Mononuclear cell (primary cell): ENCODE results near the gene NENF. TPM values are rescaled to one million over a fixed set of nuclear protein-coding genes. Genes with fewer than 3 reads are reported as not detected.

Experiments
- H3K27me3 ChIP-seq: 2 replicates; pipeline ENCODE4 v1.6.0; 2011; ENCODE audit warnings: low read length, control low read depth; ENCODE audit not compliant: insufficient read depth
- H3K4me1 ChIP-seq: 2 replicates; pipeline ENCODE4 v1.5.1; 2011; ENCODE audit warnings: mild to moderate bottlenecking, low read length, control low read depth; ENCODE audit not compliant: insufficient read depth
- H3K4me3 ChIP-seq: 2 replicates; pipeline ENCODE4 v1.5.1; 2011; ENCODE audit warnings: mild to moderate bottlenecking, low read length, moderate library complexity
- H3K9me3 ChIP-seq: 2 replicates; pipeline ENCODE4 v1.5.1; 2011; ENCODE audit warnings: low read depth, mild to moderate bottlenecking, control low read depth, low read length
- total RNA-seq: library from RNA; depleted of rRNA; stranded (reverse); fragments of >200 nt; gene quantifications from one replicate; pipeline ENCODE4 v1.2.3, GENCODE V29; 2012

The NENF gene
- total RNA-seq, 1 donor, result 12.9 TPM

DNA sequence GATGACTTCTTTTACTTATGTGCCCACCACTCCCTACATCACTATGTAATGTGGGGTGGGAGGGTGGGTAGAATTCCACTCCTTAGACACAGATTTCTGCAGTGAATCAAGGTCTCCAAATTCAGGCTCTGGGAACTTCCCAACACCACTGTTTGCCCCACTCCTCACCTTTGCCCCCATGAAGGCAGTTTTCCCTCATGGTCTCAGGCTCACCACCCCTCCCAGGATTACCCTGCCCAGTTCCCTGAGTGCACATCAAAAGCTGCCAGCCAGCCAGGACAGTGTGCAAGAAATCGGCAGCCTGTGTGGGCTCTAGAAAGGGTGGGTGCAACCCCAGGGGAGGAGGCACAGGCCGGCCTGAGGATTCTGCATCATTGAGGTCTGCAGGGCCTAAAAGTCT, 14.8 kb downstream of the NENF start:
- no peak overlapping the region for H3K4me3 ChIP-seq
- H3K4me1 ChIP-seq, result no peaks in the 10 kb centered on the region
- no peaks in the 10 kb centered on the region for H3K9me3 ChIP-seq
- no peaks in the 10 kb centered on the region for H3K27me3 ChIP-seq

DNA sequence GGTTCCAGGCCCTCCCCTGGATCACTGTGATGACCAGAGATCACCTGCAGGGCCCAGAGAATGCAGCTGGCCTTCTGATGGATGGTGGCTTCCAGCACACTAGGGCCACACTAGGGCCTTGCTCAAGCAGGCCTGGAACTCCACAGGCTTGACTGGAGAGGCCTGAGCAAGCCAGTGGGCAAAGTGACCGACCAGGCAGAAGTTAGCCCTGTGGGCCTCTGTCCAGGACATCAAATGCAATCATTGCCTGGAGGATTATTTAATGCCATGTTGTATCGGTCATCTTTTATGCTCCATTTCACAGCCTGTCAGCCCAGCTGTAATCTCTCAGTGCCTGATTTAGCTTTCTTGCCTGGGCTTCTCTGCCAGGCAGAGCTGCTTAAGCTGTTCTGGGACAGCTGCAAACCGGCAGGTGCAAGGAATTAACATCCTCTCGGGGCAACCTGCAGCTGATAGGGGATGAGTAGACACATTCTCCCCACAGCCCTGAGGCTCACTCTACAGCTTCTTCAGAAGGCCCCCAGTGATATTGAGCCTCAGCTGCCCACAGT, 17.7 kb downstream of the NENF start:
- Histone ChIP-seq H3K4me3 (no peak overlapping the region), H3K27me3 (no peaks in the 10 kb centered on the region)

DNA sequence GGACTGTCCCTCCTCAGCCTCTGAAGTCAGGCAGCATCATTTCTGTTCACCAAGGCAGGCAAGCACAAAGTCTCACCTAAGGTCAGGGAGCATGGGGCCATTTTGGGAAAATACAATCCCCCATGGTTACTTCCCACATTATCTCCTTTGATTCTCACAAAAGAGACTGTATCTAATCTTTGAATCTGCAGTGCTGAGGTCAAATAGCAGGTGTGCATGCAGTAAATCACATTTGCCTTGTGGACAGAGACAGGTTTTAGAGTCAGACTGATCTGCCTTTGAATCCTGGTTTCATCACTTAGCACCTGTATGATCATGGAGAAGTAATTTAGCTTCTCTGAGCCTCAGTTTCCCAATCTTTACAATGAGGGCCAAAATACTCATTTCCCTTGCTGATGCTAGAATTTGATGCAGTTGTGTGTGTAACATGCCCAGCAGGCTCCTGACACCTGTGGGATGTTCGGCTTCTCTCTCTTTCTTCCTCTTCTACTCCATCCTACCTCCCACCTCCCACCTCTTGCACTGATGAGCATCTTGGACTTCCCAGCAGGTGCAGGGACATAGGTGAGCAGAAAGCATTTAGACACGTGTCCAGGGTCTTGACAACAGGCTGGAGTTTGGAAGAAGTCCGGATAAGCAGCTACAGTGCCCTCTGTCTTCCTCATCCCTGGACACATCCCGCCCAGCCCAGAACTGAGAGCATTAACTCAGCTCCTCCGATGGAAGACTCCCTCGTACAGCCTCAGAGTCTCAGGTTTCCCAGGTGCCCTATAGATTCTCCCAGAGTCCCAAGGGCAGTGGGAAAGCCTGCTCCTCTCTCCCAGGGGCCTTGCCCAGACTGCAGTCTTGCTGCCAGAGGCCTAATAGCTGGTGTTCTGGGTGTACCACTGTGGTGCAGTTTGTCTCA, 18.9 kb downstream of the NENF start:
- Histone ChIP-seq H3K9me3 (no peaks in the 10 kb centered on the region), H3K27me3 (no peaks in the 10 kb centered on the region), H3K4me3 (no peak overlapping the region), H3K4me1 (no peaks in the 10 kb centered on the region)

More for the DNA sequence above, 17.7 kb downstream of the NENF start:
- Histone ChIP-seq H3K9me3 (no peaks in the 10 kb centered on the region), H3K4me1 (no peaks in the 10 kb centered on the region)

DNA sequence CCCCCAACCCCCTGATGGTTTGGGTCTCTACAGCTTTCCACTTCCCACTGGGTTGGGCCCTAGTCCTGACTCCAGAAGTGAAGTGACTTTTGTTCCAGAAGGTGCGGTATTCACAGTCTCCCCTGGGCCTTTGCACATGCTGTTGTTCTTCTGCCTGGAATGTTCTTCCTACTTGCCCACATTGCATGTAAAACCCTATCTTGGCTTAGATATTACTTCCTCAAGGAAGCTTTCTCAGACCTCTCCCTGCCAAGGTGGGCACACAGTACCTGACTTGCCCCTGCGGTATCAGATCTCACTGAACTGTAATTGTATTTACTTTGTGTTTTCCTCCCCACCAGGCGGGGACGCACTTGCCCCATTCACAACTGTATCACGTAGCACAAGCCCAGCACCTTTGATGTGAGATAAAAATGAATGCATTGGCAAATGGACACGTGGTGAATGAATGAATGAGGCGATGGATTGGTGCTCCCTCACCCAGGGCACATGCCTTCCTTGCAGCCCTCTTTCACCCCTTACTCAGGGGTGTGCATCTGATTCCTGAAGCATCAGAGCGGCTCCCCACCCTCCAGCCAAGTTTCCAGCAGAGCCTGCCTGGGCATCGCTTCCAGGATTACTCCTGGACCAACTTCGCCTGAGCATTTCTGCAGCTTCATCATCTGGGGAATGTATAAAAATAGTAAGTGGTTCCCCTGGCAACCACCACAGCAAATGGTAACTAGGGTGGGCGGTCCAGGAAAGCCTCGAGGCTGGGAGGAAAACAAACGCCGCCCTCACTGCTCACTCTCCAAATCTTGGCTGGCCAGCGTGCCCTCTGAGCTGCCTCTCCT, 19.8 kb downstream of the NENF start:
- no peaks in the 10 kb centered on the region for H3K4me1 ChIP-seq
- H3K27me3 ChIP-seq, result no peaks in the 10 kb centered on the region
- no peaks in the 10 kb centered on the region for H3K9me3 ChIP-seq
- no peak overlapping the region for H3K4me3 ChIP-seq

DNA sequence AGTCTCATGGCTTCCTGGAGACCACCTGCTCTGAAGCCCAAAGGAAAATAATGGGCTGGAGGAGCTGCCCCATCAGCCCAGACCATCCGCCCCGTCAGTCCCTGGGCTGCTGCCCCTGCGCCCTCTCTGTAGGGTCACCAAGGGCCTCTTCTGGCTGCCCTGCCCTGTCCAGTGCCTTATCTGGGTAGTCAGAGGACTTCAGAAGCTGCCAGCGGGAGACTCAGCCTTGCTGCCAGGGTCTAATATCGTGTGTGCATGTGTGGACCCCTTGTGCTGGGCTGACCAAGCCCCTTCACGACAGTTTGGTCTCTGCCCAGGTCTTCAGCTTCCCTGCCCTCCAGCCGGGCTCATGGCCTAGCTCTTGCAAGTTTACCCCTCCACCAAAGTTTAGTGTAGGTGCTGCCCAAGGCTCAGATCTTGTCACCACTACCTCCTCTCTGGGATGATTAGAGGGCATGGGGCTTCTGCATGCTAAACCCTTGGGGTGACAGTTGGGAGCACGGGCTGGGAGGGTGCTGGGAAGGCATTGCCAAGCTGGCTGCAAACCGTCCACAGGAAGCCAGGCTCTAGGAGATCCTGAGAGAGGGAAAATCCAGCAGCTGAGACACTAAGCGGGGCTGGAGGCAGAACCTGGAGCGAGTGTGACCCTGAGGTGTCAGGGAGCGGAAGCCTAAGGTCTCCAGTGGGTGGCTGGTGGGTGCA, 20.6 kb downstream of the NENF start:
- Histone ChIP-seq H3K27me3 (no peaks in the 10 kb centered on the region), H3K4me3 (no peak overlapping the region), H3K9me3 (no peaks in the 10 kb centered on the region), H3K4me1 (no peaks in the 10 kb centered on the region)

DNA sequence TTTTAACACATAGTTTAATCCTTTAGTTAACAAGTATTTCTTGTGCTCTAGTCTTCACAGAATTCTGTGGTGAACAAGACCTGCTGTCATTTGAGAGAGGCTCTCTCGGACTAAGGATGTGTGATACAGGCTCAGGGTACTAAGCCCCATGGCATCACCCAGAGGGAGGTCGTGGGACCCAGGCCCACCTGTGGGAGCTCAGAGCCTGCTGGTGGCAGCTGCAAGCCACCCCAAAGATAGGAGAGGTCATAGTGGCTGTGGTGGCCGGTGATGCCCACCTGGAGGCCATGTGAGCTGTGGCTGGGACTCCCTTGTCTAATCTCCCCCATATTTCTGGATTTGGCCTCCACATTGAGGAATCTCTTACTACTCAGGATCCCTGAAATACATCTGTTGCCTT, 22.0 kb downstream of the NENF start:
- Histone ChIP-seq H3K4me1 (no peaks in the 10 kb centered on the region), H3K9me3 (no peaks in the 10 kb centered on the region), H3K4me3 (no peak overlapping the region), H3K27me3 (no peaks in the 10 kb centered on the region)

DNA sequence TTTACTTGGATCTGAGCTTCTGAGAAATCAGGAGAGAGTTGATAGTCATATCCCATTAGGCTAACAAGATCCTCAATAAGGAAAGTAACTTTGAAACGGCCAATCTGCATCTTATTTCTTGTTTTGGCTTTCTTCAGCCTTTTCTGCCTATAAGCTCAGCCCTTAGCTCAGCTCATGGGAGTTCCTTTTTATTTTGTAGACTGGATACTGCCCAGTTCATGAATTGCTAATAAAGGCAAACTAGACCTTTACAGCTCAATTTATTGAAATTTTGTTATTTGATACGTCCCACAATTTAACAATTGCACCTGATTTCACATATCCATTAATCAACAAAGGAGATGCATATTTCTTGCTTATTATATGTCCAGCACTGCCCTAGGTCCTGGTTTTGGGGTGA, 22.7 kb downstream of the NENF start:
- no peak overlapping the region for H3K4me3 ChIP-seq
- H3K9me3 ChIP-seq, result no peaks in the 10 kb centered on the region
- H3K27me3 ChIP-seq, result no peaks in the 10 kb centered on the region
- no peaks in the 10 kb centered on the region for H3K4me1 ChIP-seq

DNA sequence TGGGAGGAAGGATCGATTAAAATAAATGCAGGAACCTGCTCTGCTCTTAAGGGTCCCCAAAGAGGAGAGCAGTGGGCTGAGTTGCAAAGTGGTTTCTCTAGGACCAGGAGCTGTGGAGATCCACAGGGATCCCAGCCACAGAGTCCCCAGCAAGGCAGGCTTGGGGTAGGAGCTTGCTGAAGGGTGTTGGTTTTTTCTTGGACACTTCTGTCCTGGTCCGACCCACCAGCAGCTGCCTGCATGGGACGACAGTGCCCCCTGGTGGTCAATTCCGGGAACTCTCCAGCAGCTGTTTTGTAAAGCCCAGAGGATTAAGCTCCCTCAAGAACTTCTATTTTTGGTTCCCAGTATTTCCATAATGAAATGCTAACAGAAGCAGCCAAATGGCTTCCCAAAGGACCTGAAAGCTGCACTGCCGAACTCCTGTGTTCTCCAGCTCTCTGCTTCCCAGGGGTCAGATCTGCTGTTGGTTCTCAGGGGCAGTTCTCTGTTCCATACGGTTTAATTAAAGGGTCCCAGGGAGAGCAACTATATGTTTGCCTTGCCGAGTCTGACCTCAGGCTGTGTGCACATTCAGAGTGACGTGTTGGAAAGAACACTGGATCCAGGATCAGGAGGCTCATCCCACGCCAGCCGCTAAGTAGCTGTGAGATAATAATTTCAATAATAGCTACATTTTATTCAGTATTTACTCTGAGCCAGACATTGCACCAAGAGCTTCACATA, 23.2 kb downstream of the NENF start:
- Histone ChIP-seq H3K4me1 (no peaks in the 10 kb centered on the region), H3K27me3 (no peaks in the 10 kb centered on the region), H3K9me3 (no peaks in the 10 kb centered on the region), H3K4me3 (no peak overlapping the region)

DNA sequence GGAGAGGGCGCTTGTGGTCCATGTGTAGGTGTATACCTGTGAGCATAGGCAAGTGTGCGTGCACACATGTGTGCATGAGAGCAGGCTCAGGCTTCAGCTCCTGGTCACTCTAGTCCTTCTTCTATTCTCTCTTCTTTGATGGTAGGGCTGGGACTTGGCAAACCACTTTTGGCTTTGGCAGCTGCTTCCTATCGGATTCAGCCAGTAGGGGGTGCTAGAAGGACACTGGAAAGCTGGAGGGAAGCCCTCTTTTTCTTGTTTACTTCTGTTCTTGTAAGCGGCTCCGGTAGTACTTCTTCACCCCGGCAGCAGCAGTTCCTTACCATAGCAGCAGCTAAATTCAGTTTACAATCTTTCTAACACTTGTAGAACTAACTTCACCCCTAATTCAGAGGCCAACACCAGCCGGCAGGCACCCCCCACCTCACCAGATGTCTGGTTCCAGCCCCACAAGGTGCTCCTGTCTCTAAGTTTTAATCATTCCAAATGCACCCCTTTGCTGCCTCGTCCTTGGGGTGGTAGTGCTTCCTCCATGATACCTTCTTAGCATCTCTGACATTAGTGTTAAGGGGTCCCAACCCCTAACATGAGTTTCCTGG, 25.1 kb downstream of the NENF start:
- H3K27me3 ChIP-seq, result no peaks in the 10 kb centered on the region
- no peaks in the 10 kb centered on the region for H3K9me3 ChIP-seq
- no peaks in the 10 kb centered on the region for H3K4me1 ChIP-seq
- H3K4me3 ChIP-seq, result no peak overlapping the region

DNA sequence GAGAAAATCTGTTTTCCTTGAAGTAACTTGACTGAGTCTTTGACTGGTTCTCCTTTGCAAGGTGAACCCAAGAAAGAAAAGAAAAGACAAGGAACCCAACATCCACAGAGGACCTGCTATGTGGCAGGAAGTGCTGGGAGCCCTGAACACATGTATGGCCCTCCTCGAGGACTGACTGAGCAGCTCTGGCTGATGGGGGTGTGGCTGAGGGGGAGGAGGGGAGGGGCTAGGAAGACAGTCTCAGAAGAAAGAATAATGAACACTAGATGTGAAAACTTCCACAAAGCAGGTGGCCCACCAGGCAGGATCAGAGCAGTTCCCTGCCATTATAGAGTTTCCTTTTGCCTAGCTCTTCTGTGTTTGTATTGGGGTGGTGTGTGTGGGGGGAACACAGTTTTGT, 26.1 kb downstream of the NENF start:
- H3K4me3 ChIP-seq, result no peak overlapping the region
- no peaks in the 10 kb centered on the region for H3K9me3 ChIP-seq

DNA sequence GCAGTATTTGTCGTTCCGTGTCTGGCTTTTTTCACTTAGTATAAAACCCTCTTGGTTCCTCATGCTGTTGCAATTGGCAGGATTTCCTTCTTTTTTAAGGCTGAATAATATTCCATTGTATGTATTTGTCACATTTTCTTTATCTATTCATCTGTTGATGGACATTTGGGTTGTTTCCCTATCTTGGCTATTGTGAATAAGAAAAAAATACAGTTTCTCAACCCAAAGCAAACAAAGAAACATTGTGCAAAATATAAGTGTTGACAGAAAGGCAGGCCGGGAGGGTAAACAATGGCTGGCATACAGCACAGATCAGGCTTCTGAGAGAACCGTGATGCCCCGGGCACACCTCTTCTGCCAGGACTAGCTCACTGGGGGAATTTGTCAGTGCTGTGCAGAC, 26.9 kb downstream of the NENF start:
- H3K4me1 ChIP-seq, result no peaks in the 10 kb centered on the region
- no peaks in the 10 kb centered on the region for H3K9me3 ChIP-seq
- H3K4me3 ChIP-seq, result no peak overlapping the region
- no peaks in the 10 kb centered on the region for H3K27me3 ChIP-seq

More for the DNA sequence above, 26.1 kb downstream of the NENF start:
- H3K4me1 ChIP-seq, result no peaks in the 10 kb centered on the region
- H3K27me3 ChIP-seq, result no peaks in the 10 kb centered on the region

DNA sequence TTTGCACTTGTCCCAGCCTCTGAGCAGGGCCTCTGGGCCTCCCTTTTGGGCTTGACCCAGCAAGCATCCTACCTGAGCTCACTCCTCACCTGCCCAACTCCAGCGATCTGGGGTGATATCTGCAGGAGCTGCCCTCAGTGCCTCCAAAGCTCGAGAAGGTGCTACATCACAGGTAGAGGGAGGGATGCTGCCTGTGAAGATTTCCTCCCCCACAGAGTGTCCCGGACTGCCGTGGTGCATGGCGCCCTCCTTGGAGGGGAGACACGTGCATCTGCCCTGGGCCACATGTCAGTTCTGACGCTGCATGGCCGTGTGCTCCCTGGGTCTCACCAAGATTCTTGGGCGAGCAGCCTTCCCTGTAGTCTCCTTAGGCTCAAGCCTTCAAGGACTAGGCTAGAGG, 27.7 kb downstream of the NENF start:
- Histone ChIP-seq H3K9me3 (no peaks in the 10 kb centered on the region), H3K4me1 (no peaks in the 10 kb centered on the region), H3K4me3 (no peak overlapping the region), H3K27me3 (no peaks in the 10 kb centered on the region)

DNA sequence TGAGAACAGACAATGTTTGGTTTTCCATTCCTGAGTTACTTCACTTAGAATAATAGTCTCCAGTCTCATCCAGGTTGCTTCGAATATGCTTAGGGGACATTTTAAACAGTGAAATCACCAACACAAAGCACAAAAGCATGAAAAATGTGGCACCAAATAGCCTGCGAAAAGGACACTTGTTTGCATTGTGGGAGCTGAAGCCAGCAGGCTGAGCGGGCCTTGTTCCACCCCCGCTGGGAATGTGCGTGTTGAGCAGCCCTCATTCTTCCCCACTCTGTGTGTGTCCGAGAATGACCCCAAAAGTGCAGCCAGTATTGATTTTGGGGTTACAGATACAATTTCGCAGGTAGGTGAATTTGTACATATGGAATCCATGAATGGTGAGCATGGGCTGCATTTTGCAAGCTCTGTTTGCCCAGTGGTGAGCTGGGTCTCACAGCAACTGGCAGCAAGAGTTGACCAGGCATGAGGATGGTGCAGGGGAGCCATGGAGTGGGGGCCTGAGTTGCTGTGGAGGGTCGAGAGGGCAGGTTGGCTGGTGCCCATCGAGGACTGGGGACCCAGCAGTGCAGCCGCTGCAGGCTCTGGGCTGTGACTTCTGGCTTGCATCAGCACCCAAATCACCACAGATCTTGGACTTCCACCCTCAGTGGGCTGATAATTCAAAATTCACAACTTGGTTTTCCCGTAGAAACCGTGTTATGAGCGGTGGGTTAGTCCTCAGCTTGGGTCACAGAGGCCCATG, 29.4 kb downstream of the NENF start:
- Histone ChIP-seq H3K4me1 (no peaks in the 10 kb centered on the region), H3K9me3 (no peaks in the 10 kb centered on the region), H3K4me3 (no peak overlapping the region), H3K27me3 (no peaks in the 10 kb centered on the region)
